A549 (cell line): Measurements from ENCODE around the gene SCN4B. TPM values are rescaled to one million over a fixed set of nuclear protein-coding genes. Genes with fewer than 3 reads are reported as not detected.

ENCODE experiments used
- ATAC-seq, 2 experiments: fragments of 200-7000 bp in 1 of 2; fragments of >200 bp in 1 of 2; cut with Nextera tagmentation in 1 of 2; cut with Tn5 transposase in 1 of 2; 3 replicates each; pipeline versions ENCODE4 v1.8.0 to v1.9.1; 2018 to 2020; ENCODE audit warnings: mild to moderate bottlenecking in 1 of 2, moderate library complexity in 1 of 2
- CTCF ChIA-PET: fragments of 300-600 bp; sonication (Branson Sonifier 250); formaldehyde crosslinking; extraction: SDS; loops from one replicate; lab custom pipeline; 2021; ENCODE audit warnings: antibody characterized with exemption, inconsistent platforms; lab: Yijun Ruan, JAX
- POLR2A ChIA-PET: fragments of 350-600 bp; formaldehyde crosslinking; extraction: SDS; loops from one replicate; lab custom pipeline; 2021; ENCODE audit warnings: antibody characterized with exemption, inconsistent platforms; lab: Yijun Ruan, JAX
- DNase-seq, 2 experiments: peaks; one replicate each; pipeline versions ENCODE4 v3.0.0 to v3.0.0-alpha.2; 2011 to 2016; ENCODE audit warnings: low read depth in 1 of 2, low spot score in 1 of 2
- FAIRE-seq: peaks from 2 replicates; lab custom pipeline; 2011; peaks lifted over from hg19 to GRCh38; lab: Jason Lieb, UNC
- H3K27ac ChIP-seq, 2 experiments: fragments of >200 bp; sonication (Bioruptor Twin); formaldehyde crosslinking; 3 replicates each; pipeline ENCODE4 v1.5.1; 2016 to 2017
- H3K4me1 ChIP-seq: fragments of >200 bp; sonication (Bioruptor Twin); formaldehyde crosslinking; 3 replicates; pipeline ENCODE4 v1.6.1; 2016
- H3K4me2 ChIP-seq: fragments of >200 bp; sonication (Bioruptor Twin); formaldehyde crosslinking; 3 replicates; pipeline ENCODE4 v1.6.1; 2016
- H3K4me3 ChIP-seq: fragments of >200 bp; sonication (Bioruptor Twin); formaldehyde crosslinking; 3 replicates; pipeline ENCODE4 v1.5.1; 2016
- H3K9me3 ChIP-seq: fragments of >200 bp; sonication (Bioruptor Twin); formaldehyde crosslinking; 3 replicates; pipeline ENCODE4 v1.6.1; 2016
- BCL3 ChIP-seq: fragments of >200 bp; sonication (Bioruptor Twin); formaldehyde crosslinking; IDR thresholded peaks from 3 replicates; pipeline ENCODE4 v1.6.1; 2016
- CHD2 ChIP-seq: fragments of 150-350 bp; IDR thresholded peaks from 2 replicates; pipeline ENCODE4 v1.6.1; 2014; ENCODE audit warnings: low read length; ENCODE audit not compliant: partially characterized antibody
- CHD4 ChIP-seq: fragments of 200-600 bp; sonication (generic); IDR thresholded peaks from 2 replicates; pipeline ENCODE4 v1.6.1; 2016; ENCODE audit warnings: antibody characterized with exemption, mild to moderate bottlenecking, borderline replicate concordance
- CTCF ChIP-seq: fragments of >200 bp; sonication (Bioruptor Twin); formaldehyde crosslinking; IDR thresholded peaks from 3 replicates; pipeline ENCODE4 v1.5.1; 2016
- EHMT2 ChIP-seq: fragments of 200-600 bp; sonication (generic); IDR thresholded peaks from 2 replicates; pipeline ENCODE4 v1.6.1; 2016; ENCODE audit warnings: antibody characterized with exemption, low read depth, mild to moderate bottlenecking, moderate library complexity
- FOSB ChIP-seq: fragments of 250-450 bp; sonication (Bioruptor Pico); IDR thresholded peaks from 2 replicates; pipeline ENCODE4 v1.5.0; 2020; ENCODE audit warnings: mild to moderate bottlenecking, moderate library complexity
- HES2 ChIP-seq: fragments of >200 bp; sonication (Bioruptor Twin); formaldehyde crosslinking; IDR thresholded peaks from 2 replicates; pipeline ENCODE4 v1.6.1; 2016
- HMGXB4 ChIP-seq: fragments of 250-450 bp; sonication (Bioruptor Pico); IDR thresholded peaks from 2 replicates; pipeline ENCODE4 v1.5.0; 2021; ENCODE audit warnings: mild to moderate bottlenecking, moderate library complexity, borderline replicate concordance
- HOXB5 ChIP-seq: fragments of 250-450 bp; sonication (Bioruptor Pico); IDR thresholded peaks from 2 replicates; pipeline ENCODE4 v1.5.0; 2020; ENCODE audit warnings: mild to moderate bottlenecking, moderate library complexity
- KDM5A ChIP-seq: fragments of 200-600 bp; sonication (generic); IDR thresholded peaks from 2 replicates; pipeline ENCODE4 v1.6.1; 2016; ENCODE audit warnings: antibody characterized with exemption, mild to moderate bottlenecking
- MAFK ChIP-seq: fragments of 450-650 bp; IDR thresholded peaks from 2 replicates; pipeline ENCODE4 v1.6.1; 2014; ENCODE audit not compliant: partially characterized antibody
- NFE2L2 ChIP-seq: fragments of 150-350 bp; conservative IDR thresholded peaks from 2 replicates; pipeline ENCODE4 v1.6.1; 2014; ENCODE audit warnings: low read length
- PHF8 ChIP-seq: fragments of 200-600 bp; sonication (generic); IDR thresholded peaks from 2 replicates; pipeline ENCODE4 v1.6.1; 2016; ENCODE audit warnings: low read depth, mild to moderate bottlenecking, antibody characterized with exemption, moderate library complexity, borderline replicate concordance
- POLR2A ChIP-seq: IDR thresholded peaks from 2 replicates; pipeline ENCODE4 v1.6.1; 2012; ENCODE audit warnings: mild to moderate bottlenecking, low read length
- RARB ChIP-seq: fragments of 250-450 bp; sonication (Bioruptor Pico); IDR thresholded peaks from 2 replicates; pipeline ENCODE4 v1.8.0; 2021; ENCODE audit warnings: mild to moderate bottlenecking, moderate library complexity
- RCOR1 ChIP-seq: fragments of 150-350 bp; IDR thresholded peaks from 2 replicates; pipeline ENCODE4 v1.6.1; 2014; ENCODE audit warnings: antibody characterized with exemption, low read length, low read depth
- ZNF302 ChIP-seq: fragments of 250-450 bp; sonication (Bioruptor Pico); IDR thresholded peaks from 2 replicates; pipeline ENCODE4 v1.9.0; 2021; ENCODE audit warnings: inconsistent platforms, mild to moderate bottlenecking, moderate library complexity
- ZSCAN20 ChIP-seq: fragments of 250-450 bp; sonication (Bioruptor Pico); IDR thresholded peaks from 2 replicates; pipeline ENCODE4 v1.8.0; 2022; ENCODE audit warnings: mild to moderate bottlenecking, moderate library complexity
- WGBS: methylation state at CpG from one replicate; pipeline ENCODE4 v1.1.6; 2017; ENCODE audit errors: missing lambda C conversion rate; 5-methylcytosine and 5-hydroxymethylcytosine counted together
- polyA plus RNA-seq, 4 experiments: library from polyadenylated mRNA; depleted of rRNA in 3 of 4; stranded (reverse); fragments of >200 nt; fragmentation: RNase III in 1 of 4; extraction: RNeasy Plus Mini Kit Qiagen cat#74134 plus additional on column Dnase treatment in 1 of 4; gene quantifications; 2 replicates in 3 of 4; 3 replicates in 1 of 4; pipeline ENCODE4 v1.2.3, GENCODE V29; 2011 to 2017
- TF ChIP-seq, protein P1 (sequence below): IDR thresholded peaks from 2 replicates; pipeline ENCODE4 v1.6.1; 2012; ENCODE audit warnings: low read depth, borderline replicate concordance
- TF ChIP-seq, protein P2 (sequence below): fragments of 200-600 bp; sonication (generic); IDR thresholded peaks from 2 replicates; pipeline ENCODE4 v1.6.1; 2016; ENCODE audit warnings: antibody characterized with exemption, mild to moderate bottlenecking, moderate library complexity

SCN4B gene
- polyA plus RNA-seq, 2 of the 4 experiments (the other 2 are of a cell fraction) = 0.12 TPM; not detected in 1

DNA sequence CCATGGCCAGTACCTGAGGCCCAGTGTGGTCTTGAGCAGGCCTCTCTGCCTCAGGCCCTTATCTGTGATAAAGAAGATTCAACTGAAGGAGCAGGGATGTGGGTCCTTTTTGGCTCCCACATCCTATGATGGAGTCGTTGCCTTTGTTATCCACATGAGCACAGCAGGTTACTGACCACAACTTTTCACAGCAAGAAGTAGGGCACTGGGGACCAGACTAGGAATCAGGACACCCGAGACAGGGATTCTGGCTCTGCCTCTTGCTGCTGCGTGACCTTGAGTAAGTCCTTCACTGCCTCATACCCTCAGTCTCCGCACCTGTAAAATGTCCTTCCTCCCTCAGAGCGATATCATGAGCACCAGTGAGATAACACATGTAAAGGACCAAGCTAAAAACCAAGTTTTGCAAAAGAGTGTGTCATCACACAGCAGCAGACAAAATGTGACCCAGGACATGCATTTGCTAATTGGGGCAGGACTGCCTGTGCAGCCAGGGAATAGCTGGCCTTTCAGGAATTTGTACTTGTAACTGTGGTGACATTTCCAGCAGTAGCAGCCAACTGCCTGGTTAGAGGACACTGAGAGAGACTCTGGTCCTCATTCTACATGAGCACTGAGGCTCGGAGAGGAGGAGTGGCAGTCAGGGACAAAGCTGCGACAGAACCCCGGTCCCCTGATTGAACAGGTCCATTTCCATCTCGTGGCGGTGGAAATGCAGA, 52.6 kb downstream of the SCN4B start:
- WGBS = 49% methylated on average over 10 of the region's 10 CpGs
- CTCF ChIA-PET = no interaction called here

More for the DNA sequence above, 52.6 kb downstream of the SCN4B start:
- Histone ChIP-seq H3K4me1 (no peaks in the 10 kb centered on the region), H3K4me3 (no peak overlapping the region), H3K4me2 (no peak overlapping the region), H3K27ac (no peak overlapping the region), H3K9me3 (no peaks in the 10 kb centered on the region)
- POLR2A ChIA-PET = no interaction called here
- FAIRE-seq = no peak
- no peak for TF ChIP-seq FOSB
- no peak for TF ChIP-seq EHMT2
- TF ChIP-seq CHD2 = no peak
- TF ChIP-seq POLR2A = no peak
- TF ChIP-seq CTCF = no peak
- TF ChIP-seq HMGXB4 (CRISPR knock-in tag) = no peak
- TF ChIP-seq RCOR1 = no peak
- no peak for TF ChIP-seq ZSCAN20 (CRISPR knock-in tag)
- no peak for TF ChIP-seq CHD4
- TF ChIP-seq MAFK = no peak
- TF ChIP-seq ZNF302 = no peak
- TF ChIP-seq KDM5A = no peak
- TF ChIP-seq, protein P1, sequence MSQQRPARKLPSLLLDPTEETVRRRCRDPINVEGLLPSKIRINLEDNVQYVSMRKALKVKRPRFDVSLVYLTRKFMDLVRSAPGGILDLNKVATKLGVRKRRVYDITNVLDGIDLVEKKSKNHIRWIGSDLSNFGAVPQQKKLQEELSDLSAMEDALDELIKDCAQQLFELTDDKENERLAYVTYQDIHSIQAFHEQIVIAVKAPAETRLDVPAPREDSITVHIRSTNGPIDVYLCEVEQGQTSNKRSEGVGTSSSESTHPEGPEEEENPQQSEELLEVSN = no peak
- no peak for TF ChIP-seq NFE2L2
- TF ChIP-seq RARB (CRISPR knock-in tag) = no peak
- TF ChIP-seq HOXB5 = no peak
- no peak for TF ChIP-seq BCL3
- no peak for TF ChIP-seq HES2
- no peak for TF ChIP-seq PHF8
- TF ChIP-seq, protein P2, sequence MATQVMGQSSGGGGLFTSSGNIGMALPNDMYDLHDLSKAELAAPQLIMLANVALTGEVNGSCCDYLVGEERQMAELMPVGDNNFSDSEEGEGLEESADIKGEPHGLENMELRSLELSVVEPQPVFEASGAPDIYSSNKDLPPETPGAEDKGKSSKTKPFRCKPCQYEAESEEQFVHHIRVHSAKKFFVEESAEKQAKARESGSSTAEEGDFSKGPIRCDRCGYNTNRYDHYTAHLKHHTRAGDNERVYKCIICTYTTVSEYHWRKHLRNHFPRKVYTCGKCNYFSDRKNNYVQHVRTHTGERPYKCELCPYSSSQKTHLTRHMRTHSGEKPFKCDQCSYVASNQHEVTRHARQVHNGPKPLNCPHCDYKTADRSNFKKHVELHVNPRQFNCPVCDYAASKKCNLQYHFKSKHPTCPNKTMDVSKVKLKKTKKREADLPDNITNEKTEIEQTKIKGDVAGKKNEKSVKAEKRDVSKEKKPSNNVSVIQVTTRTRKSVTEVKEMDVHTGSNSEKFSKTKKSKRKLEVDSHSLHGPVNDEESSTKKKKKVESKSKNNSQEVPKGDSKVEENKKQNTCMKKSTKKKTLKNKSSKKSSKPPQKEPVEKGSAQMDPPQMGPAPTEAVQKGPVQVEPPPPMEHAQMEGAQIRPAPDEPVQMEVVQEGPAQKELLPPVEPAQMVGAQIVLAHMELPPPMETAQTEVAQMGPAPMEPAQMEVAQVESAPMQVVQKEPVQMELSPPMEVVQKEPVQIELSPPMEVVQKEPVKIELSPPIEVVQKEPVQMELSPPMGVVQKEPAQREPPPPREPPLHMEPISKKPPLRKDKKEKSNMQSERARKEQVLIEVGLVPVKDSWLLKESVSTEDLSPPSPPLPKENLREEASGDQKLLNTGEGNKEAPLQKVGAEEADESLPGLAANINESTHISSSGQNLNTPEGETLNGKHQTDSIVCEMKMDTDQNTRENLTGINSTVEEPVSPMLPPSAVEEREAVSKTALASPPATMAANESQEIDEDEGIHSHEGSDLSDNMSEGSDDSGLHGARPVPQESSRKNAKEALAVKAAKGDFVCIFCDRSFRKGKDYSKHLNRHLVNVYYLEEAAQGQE = no peak
- no peak for ATAC-seq
- DNase-seq = no peak
